ENCODE data around the gene PAK1.
A peak's percentile ranks its signal among the peaks of the same experiment; 100 is the strongest.

Gene PAK1

GRCh38 chr11:77436506-77436905 is 37.4 kb downstream of the PAK1 start:
- Histone ChIP-seq H3K9me3 (ENCODE audit: insufficient read depth, low read depth, low read length) (no peaks in the 10 kb centered on the region), H3K9ac (ENCODE audit: low read depth, low read length) (no peak overlapping the region), H3K27me3 (ENCODE audit: insufficient read depth, low read length) (no peaks in the 10 kb centered on the region), H3K4me3 (ENCODE audit: low read length) (no peak overlapping the region), H3K36me3 (ENCODE audit: insufficient read depth, low read length) (no peaks in the 10 kb centered on the region), H3K27ac (ENCODE audit: low read depth, low read length) (no peak overlapping the region), H3K4me1 (ENCODE audit: insufficient read depth, low read length) (peaks cover 23% of the 10 kb centered on the region; the same call in 1 of the 2 replicates)
- 96% methylated on average over 1 of the region's 1 CpG for WGBS

GRCh38 chr11:77435972-77436371 is 37.9 kb downstream of the PAK1 start:
- no peak overlapping the region for H3K4me3 ChIP-seq (ENCODE audit: low read length)
- H3K36me3 ChIP-seq (ENCODE audit: insufficient read depth, low read length) = no peaks in the 10 kb centered on the region
- peaks cover 20% of the 10 kb centered on the region; the same call in 1 of the 2 replicates for H3K4me1 ChIP-seq (ENCODE audit: insufficient read depth, low read length)
- H3K27ac ChIP-seq (ENCODE audit: low read depth, low read length) = no peak overlapping the region
- no peaks in the 10 kb centered on the region for H3K27me3 ChIP-seq (ENCODE audit: insufficient read depth, low read length)
- no peaks in the 10 kb centered on the region for H3K9me3 ChIP-seq (ENCODE audit: insufficient read depth, low read depth, low read length)
- no peak overlapping the region for H3K9ac ChIP-seq (ENCODE audit: low read depth, low read length)
- WGBS = 93% methylated on average over 2 of the region's 2 CpGs

- Histone ChIP-seq H3K9me3 (ENCODE audit: insufficient read depth, low read depth, low read length) (no peaks in the 10 kb centered on the region), H3K9ac (ENCODE audit: low read depth, low read length) (no peak overlapping the region), H3K4me3 (ENCODE audit: low read length) (no peak overlapping the region), H3K36me3 (ENCODE audit: insufficient read depth, low read length) (no peaks in the 10 kb centered on the region), H3K27me3 (ENCODE audit: insufficient read depth, low read length) (no peaks in the 10 kb centered on the region), H3K27ac (ENCODE audit: low read depth, low read length) (no peak overlapping the region), H3K4me1 (ENCODE audit: insufficient read depth, low read length) (peaks cover 24% of the 10 kb centered on the region)
- WGBS = no CpG with 5 or more reads among the region's 1 CpG
Measured at GRCh38 chr11:77431813-77432212, 42.1 kb downstream of the PAK1 start.

- H3K4me1 ChIP-seq (ENCODE audit: insufficient read depth, low read length) = peaks cover 43% of the 10 kb centered on the region
- H3K27me3 ChIP-seq (ENCODE audit: insufficient read depth, low read length) = no peaks in the 10 kb centered on the region
- no peak overlapping the region for H3K27ac ChIP-seq (ENCODE audit: low read depth, low read length)
- WGBS = 93% methylated on average over 1 of the region's 1 CpG
- H3K9ac ChIP-seq (ENCODE audit: low read depth, low read length) = no peak overlapping the region
- no peaks in the 10 kb centered on the region for H3K36me3 ChIP-seq (ENCODE audit: insufficient read depth, low read length)
- no peak overlapping the region for H3K4me3 ChIP-seq (ENCODE audit: low read length)
- H3K9me3 ChIP-seq (ENCODE audit: insufficient read depth, low read depth, low read length) = no peaks in the 10 kb centered on the region
Measured at GRCh38 chr11:77428598-77428997, 45.3 kb downstream of the PAK1 start.

- 95% methylated on average over 2 of the region's 4 CpGs for WGBS
- Histone ChIP-seq H3K4me1 (ENCODE audit: insufficient read depth, low read length) (peaks cover 52% of the 10 kb centered on the region), H3K9me3 (ENCODE audit: insufficient read depth, low read depth, low read length) (no peaks in the 10 kb centered on the region)
Measured at GRCh38 chr11:77425346-77425745, 48.5 kb downstream of the PAK1 start.

GRCh38 chr11:77424644-77425043 is 49.2 kb downstream of the PAK1 start:
- Histone ChIP-seq H3K27me3 (ENCODE audit: insufficient read depth, low read length) (no peaks in the 10 kb centered on the region), H3K4me3 (ENCODE audit: low read length) (no peak overlapping the region), H3K36me3 (ENCODE audit: insufficient read depth, low read length) (no peaks in the 10 kb centered on the region), H3K9me3 (ENCODE audit: insufficient read depth, low read depth, low read length) (no peaks in the 10 kb centered on the region), H3K27ac (ENCODE audit: low read depth, low read length) (no peak overlapping the region), H3K4me1 (ENCODE audit: insufficient read depth, low read length) (peaks cover 59% of the 10 kb centered on the region), H3K9ac (ENCODE audit: low read depth, low read length) (no peak overlapping the region)
- WGBS = 91% methylated on average over 3 of the region's 3 CpGs

More at GRCh38 chr11:77425346-77425745, 48.5 kb downstream of the PAK1 start:
- Histone ChIP-seq H3K4me3 (ENCODE audit: low read length) (no peak overlapping the region), H3K9ac (ENCODE audit: low read depth, low read length) (no peak overlapping the region), H3K27ac (ENCODE audit: low read depth, low read length) (no peak overlapping the region), H3K36me3 (ENCODE audit: insufficient read depth, low read length) (no peaks in the 10 kb centered on the region), H3K27me3 (ENCODE audit: insufficient read depth, low read length) (no peaks in the 10 kb centered on the region)

GRCh38 chr11:77423624-77424023 is 50.3 kb downstream of the PAK1 start:
- Histone ChIP-seq H3K27ac (ENCODE audit: low read depth, low read length) (no peak overlapping the region), H3K27me3 (ENCODE audit: insufficient read depth, low read length) (no peaks in the 10 kb centered on the region), H3K36me3 (ENCODE audit: insufficient read depth, low read length) (no peaks in the 10 kb centered on the region), H3K4me1 (ENCODE audit: insufficient read depth, low read length) (peaks cover 67% of the 10 kb centered on the region), H3K9ac (ENCODE audit: low read depth, low read length) (no peak overlapping the region), H3K4me3 (ENCODE audit: low read length) (no peak overlapping the region), H3K9me3 (ENCODE audit: insufficient read depth, low read depth, low read length) (no peaks in the 10 kb centered on the region)

GRCh38 chr11:77422687-77423086 is 51.2 kb downstream of the PAK1 start:
- no peaks in the 10 kb centered on the region for H3K36me3 ChIP-seq (ENCODE audit: insufficient read depth, low read length)
- no peaks in the 10 kb centered on the region for H3K9me3 ChIP-seq (ENCODE audit: insufficient read depth, low read depth, low read length)
- H3K27ac ChIP-seq (ENCODE audit: low read depth, low read length) = no peak overlapping the region
- peaks cover 68% of the 10 kb centered on the region for H3K4me1 ChIP-seq (ENCODE audit: insufficient read depth, low read length)
- WGBS = 100% methylated on average over 1 of the region's 1 CpG
- H3K4me3 ChIP-seq (ENCODE audit: low read length) = no peak overlapping the region
- no peak overlapping the region for H3K9ac ChIP-seq (ENCODE audit: low read depth, low read length)
- H3K27me3 ChIP-seq (ENCODE audit: insufficient read depth, low read length) = no peaks in the 10 kb centered on the region

- Histone ChIP-seq H3K36me3 (ENCODE audit: insufficient read depth, low read length) (no peaks in the 10 kb centered on the region), H3K27ac (ENCODE audit: low read depth, low read length) (no peak overlapping the region), H3K27me3 (ENCODE audit: insufficient read depth, low read length) (no peaks in the 10 kb centered on the region), H3K9me3 (ENCODE audit: insufficient read depth, low read depth, low read length) (no peaks in the 10 kb centered on the region), H3K9ac (ENCODE audit: low read depth, low read length) (no peak overlapping the region), H3K4me3 (ENCODE audit: low read length) (no peak overlapping the region), H3K4me1 (ENCODE audit: insufficient read depth, low read length) (peaks cover 57% of the 10 kb centered on the region)
- WGBS = 65% methylated on average over 2 of the region's 2 CpGs
Measured at GRCh38 chr11:77421041-77421723, 52.7 kb downstream of the PAK1 start.

- peak overlapping the region; percentile 22; the same call in 1 of the 2 replicates for H3K27ac ChIP-seq (ENCODE audit: low read depth, low read length)
- H3K9ac ChIP-seq (ENCODE audit: low read depth, low read length) = no peak overlapping the region
- WGBS = 89% methylated on average over 3 of the region's 3 CpGs
- no peak overlapping the region for H3K4me3 ChIP-seq (ENCODE audit: low read length)
- no peaks in the 10 kb centered on the region for H3K36me3 ChIP-seq (ENCODE audit: insufficient read depth, low read length)
- H3K9me3 ChIP-seq (ENCODE audit: insufficient read depth, low read depth, low read length) = no peaks in the 10 kb centered on the region
- no peaks in the 10 kb centered on the region for H3K27me3 ChIP-seq (ENCODE audit: insufficient read depth, low read length)
- H3K4me1 ChIP-seq (ENCODE audit: insufficient read depth, low read length) = peaks cover 53% of the 10 kb centered on the region
Measured at GRCh38 chr11:77418971-77419597, 54.8 kb downstream of the PAK1 start.

- no peaks in the 10 kb centered on the region for H3K9me3 ChIP-seq (ENCODE audit: insufficient read depth, low read depth, low read length)
Measured at GRCh38 chr11:77418155-77418970, 55.5 kb downstream of the PAK1 start.

More at GRCh38 chr11:77418155-77418970, 55.5 kb downstream of the PAK1 start:
- Histone ChIP-seq H3K4me1 (ENCODE audit: insufficient read depth, low read length) (peaks cover 57% of the 10 kb centered on the region), H3K4me3 (ENCODE audit: low read length) (no peak overlapping the region), H3K36me3 (ENCODE audit: insufficient read depth, low read length) (no peaks in the 10 kb centered on the region), H3K27me3 (ENCODE audit: insufficient read depth, low read length) (no peaks in the 10 kb centered on the region), H3K27ac (ENCODE audit: low read depth, low read length) (peak overlapping the region; percentile 22; the same call in 1 of the 2 replicates), H3K9ac (ENCODE audit: low read depth, low read length) (no peak overlapping the region)
- 93% methylated on average over 3 of the region's 3 CpGs for WGBS
